UCSD-AML1 (cell line): Measurements from ENCODE around the gene LRP6.
"Not testable (repeated sequence)": the region's sequence is repeated elsewhere in the genome, so short reads cannot be mapped to it uniquely, and the experiment has no call there.

Source experiments
- DNase-seq: peaks from one replicate; lab custom pipeline; 2025; ENCODE audit not compliant: unreplicated experiment; lab: John Stamatoyannopoulos, UW

The LRP6 gene

GRCh38 chr12:12265571-12266388 is 1.1 kb downstream of the LRP6 start:
- DNase-seq: no peak

- no peak for DNase-seq
Measured at GRCh38 chr12:12265035-12265434, 1.8 kb downstream of the LRP6 start.

DNA sequence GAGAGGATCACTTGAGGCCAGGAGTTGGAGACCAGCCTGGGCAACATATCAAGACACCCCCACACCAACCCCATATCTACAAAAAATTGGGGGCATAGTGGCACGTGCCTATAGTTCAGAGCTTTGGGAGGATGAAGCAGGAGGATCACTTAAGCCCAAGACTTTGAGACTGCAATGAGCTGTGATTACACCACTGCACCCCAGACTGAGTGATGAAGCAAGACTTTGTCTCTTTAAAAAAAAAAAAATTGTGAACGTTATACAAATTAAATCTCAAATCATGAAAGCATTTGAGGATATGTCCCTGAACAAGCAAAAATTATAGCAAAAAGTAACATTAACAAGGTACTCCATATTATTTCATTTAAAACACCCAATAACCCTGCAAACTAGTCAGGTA is 2.9 kb downstream of the LRP6 start:
- DNase-seq: no peak

DNA sequence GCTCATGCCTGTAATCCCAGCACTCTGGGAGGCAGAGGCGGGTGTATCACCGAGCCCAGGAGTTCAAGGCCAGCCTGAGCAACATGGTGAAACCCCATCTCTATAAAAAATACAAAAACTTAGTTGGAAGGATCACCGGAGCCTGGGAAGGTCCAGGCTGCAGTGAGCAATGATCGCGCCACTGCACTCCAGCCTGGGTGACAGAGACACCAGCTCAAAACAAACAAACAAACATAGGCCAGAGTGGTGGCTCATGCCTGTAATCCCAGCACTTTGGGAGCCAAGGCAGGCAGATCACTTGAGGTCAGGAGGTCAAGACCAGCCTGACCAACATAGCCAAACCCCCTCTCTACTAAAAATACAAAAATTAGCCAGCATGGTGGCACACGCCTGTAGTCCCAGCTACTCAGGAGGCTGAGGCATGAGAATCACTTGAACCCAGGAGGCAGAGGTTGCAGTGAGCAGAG is 10.5 kb downstream of the LRP6 start:
- not testable (repeated sequence) for DNase-seq

DNA sequence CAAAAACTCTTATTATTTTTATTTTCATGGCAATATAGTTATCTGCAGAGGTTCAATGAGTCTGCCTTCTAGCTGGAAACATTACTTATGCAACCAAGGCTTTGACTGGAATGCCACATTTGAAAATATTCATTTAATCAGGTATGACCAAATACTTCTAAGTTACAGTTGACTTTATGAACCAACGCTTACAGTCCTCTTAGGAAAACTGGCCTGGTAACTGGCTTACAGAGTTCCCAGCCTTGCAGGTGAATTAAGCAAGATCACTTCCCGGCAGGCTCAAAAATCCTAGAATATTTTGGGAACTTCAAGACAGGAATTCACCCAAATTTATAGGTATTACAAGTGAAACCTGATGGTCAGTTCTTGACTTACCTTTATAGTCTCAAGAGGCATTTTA is 12.3 kb downstream of the LRP6 start:
- no peak for DNase-seq

DNA sequence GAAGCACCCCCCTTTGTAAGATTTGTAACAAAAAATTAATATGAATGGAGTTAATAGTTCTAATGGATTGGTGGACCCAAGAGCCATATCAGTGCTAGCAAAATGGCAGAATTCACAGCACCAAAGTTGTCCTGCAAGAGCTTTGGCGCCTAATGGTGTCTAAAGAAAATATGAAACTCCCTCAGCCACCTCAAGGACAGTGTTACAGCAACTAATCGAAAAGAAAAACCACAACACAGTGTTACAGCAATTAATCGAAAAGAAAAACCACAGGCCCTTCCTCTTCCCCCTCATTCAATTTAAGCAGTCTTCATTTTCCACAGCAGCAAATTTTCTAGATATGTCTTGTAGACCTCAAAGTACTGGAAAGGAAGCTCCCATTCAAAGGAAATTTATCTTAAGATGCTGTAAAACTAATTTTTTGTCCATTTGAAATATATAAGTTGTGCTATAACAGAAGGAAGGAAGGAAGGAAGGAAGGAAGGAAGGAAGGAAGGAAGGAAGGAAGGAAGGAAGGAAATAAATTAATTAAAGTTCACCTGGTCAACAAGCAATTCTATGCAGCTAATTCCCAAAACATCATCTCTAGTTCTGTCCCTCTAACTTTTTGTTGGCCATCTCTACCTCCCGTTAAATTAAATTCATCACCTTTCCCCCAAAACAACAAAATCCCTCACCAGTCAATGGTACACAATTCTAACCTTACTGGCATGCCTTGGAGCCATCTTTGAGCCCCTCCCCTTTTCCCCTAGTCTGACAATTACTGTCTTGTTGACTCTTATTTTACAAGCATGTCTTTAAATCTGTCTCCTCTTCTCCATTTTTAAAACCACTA is 17.4 kb downstream of the LRP6 start:
- no peak for DNase-seq

- no peak for DNase-seq
Measured at GRCh38 chr12:12247584-12247983, 19.3 kb downstream of the LRP6 start.

DNA sequence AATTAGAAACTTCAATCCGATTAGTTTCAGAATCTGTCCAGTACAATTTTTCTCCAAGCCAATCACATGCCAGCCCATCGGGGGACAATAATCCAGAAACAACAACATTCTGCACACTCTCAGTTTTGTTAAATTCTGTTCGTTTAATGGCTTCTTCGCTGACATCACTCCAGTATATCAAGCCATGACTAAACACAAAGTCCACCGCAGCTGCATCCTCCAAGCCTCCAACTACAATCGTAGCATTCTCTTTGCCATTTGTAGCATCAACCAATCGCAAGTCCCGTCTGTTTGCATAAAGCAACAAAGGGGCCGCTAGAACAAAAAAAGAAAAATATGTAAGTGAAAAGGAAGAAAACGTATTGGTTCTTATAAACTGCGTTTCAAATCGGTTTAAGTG is 22.5 kb downstream of the LRP6 start:
- no peak for DNase-seq

- DNase-seq: no peak
Measured at GRCh38 chr12:12240662-12241340, 26.0 kb downstream of the LRP6 start.

- DNase-seq: no peak
Measured at GRCh38 chr12:12239127-12239526, 27.7 kb downstream of the LRP6 start.

- DNase-seq: no peak
Measured at GRCh38 chr12:12238605-12239004, 28.2 kb downstream of the LRP6 start.

DNA sequence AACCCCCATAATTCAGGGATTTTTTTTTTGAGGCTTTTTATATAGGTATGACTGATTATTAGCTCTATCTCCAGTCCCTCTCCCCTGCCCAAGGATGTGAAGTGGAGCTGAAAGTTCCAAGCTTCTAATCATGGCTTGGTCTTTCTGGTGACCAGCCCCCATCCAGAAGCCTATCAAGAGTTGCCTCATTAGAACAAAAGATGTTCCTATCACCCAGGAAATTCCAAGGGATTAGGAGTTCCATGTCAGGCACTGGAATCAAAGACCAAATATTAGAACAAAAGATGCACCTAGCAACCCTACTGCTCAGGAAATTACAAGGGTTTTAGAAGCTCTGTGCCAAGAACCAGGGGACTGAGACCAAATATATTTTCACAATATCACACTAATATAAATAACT is 29.9 kb downstream of the LRP6 start:
- no peak for DNase-seq

- DNase-seq: no peak
Measured at GRCh38 chr12:12230275-12230674, 36.6 kb downstream of the LRP6 start.

- DNase-seq: no peak
Measured at GRCh38 chr12:12229556-12230092, 37.2 kb downstream of the LRP6 start.

- no peak for DNase-seq
Measured at GRCh38 chr12:12228402-12228801, 38.4 kb downstream of the LRP6 start.

DNA sequence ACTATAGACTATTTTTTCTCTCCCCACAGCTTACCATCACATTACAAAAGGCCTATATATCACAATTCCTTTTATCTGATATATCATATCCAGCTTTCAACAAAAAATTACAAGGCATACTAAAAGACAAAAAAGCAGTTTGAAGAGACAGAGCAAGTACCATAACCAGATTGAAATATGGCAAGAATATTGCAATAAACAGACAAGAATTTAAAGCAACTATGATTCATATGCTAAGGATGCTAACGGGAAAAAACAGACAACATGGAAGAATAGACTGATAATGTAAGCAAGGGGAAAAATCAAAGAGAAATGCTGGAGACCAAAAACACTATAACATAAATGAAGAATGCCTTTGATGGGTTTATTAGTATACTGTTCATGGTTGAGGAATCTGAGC is 40.7 kb downstream of the LRP6 start:
- DNase-seq: no peak

DNA sequence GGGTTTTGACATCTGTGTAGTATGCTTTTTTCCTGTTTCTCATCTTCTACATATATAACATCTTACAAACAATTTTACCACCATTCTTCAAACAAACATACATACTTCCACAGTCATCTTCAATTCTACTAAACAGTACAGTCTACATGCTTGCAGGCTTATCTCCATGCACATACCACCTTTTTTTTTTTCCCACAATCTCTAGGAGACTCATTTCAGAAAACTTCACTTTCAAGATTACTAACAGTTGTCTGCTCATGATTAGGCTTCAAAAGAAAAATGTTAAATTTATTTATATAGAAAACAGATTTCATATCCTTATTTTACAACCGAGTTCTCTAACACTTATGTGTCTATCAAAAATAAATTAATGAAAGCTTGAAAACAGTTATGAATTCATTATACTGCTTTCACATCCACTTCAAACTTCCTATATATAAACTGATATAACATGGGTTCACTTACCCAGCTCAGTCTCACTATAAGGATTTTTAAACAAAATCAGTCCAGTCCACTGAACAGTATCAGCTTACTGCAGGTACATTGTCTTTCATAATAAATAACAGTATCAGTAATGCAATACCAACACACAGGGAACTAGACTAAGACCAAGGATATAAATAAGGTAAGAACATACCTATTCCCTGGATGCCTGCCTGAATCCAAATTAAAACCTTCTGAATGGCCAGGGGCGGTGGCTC is 42.5 kb downstream of the LRP6 start:
- DNase-seq: no peak

DNA sequence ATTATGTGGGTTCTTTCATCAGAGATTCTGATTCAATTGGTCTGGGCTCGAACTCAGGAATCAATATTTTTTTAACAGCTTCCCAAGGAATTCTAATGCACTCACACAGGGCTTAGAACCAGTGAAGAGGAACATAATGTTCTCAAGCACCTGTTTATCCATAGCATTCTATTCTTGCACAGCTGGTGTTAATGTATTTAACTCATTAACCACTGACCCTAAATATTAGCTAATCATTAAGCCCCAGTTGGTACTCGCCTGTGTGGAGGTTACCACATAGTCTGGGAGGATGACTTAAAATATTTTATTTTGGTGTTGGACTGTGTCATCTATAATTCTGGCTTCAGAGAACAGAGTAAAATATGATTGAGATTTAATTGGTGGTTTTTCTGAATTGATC is 45.3 kb downstream of the LRP6 start:
- DNase-seq: no peak

DNA sequence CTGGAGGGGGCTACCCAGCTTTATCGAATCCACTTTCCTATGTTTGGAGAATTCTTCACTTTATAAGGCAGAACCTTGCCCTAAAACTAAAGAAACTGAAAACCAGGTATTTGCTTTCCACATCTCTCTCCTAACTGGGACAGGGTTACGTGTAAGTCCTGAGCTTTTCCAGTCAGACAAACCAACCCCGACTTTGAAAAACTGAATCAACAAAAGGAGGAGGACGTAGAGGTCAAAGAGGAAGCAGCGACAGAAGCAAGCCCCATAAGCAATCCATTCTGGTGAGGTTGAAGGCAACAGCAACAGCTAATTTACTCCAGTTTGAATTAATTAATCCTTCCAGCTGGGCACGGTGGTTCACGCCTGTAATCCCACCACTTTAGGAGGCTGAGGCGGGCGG is 47.2 kb downstream of the LRP6 start:
- DNase-seq: no peak

- no peak for DNase-seq
Measured at GRCh38 chr12:12217018-12217359, 49.9 kb downstream of the LRP6 start.
